NB4 (cell line): ENCODE measurements around the gene ADGRA1.

Experiments used
- DNase-seq: peaks from one replicate; pipeline ENCODE4 v3.0.0; 2010; ENCODE audit warnings: low read depth
- H3K4me3 ChIP-seq: one replicate; pipeline ENCODE4 v1.5.1; 2011; ENCODE audit warnings: mild to moderate bottlenecking, low read depth, low read length, moderate library complexity
- MAX ChIP-seq: IDR thresholded peaks from 2 replicates; pipeline ENCODE4 v1.6.1; 2011; ENCODE audit warnings: low read depth, low read length
- MYC ChIP-seq: IDR thresholded peaks from 2 replicates; pipeline ENCODE4 v1.6.1; 2011; ENCODE audit warnings: low read depth, low read length
- POLR2A ChIP-seq: IDR thresholded peaks from 2 replicates; pipeline ENCODE4 v1.6.1; 2011; ENCODE audit warnings: mild to moderate bottlenecking; ENCODE audit not compliant: insufficient read length; ENCODE audit errors: extremely low read depth
- TF ChIP-seq, protein P1 (sequence below): IDR thresholded peaks from one replicate; pipeline ENCODE4 v1.5.1; 2012; ENCODE audit warnings: low read depth, low read length

Gene ADGRA1

GRCh38 chr10:133180965-133181639 lies 93.4 kb downstream of the ADGRA1 start:
- no peak for DNase-seq
- no peak for TF ChIP-seq POLR2A
- no peak for TF ChIP-seq MYC
- TF ChIP-seq, protein P1, sequence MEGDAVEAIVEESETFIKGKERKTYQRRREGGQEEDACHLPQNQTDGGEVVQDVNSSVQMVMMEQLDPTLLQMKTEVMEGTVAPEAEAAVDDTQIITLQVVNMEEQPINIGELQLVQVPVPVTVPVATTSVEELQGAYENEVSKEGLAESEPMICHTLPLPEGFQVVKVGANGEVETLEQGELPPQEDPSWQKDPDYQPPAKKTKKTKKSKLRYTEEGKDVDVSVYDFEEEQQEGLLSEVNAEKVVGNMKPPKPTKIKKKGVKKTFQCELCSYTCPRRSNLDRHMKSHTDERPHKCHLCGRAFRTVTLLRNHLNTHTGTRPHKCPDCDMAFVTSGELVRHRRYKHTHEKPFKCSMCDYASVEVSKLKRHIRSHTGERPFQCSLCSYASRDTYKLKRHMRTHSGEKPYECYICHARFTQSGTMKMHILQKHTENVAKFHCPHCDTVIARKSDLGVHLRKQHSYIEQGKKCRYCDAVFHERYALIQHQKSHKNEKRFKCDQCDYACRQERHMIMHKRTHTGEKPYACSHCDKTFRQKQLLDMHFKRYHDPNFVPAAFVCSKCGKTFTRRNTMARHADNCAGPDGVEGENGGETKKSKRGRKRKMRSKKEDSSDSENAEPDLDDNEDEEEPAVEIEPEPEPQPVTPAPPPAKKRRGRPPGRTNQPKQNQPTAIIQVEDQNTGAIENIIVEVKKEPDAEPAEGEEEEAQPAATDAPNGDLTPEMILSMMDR: no peak
- TF ChIP-seq MAX: no peak
- H3K4me3 ChIP-seq: no peak overlapping the region
